Body of pancreas (tissue), 4 donors: ENCODE data around the gene MAP4K4.

Source experiments
- CTCF ChIP-seq, 7 experiments: fragments of 450-650 bp in 4 of 7; fragments of 200-600 bp in 3 of 7; sonication (generic) in 3 of 7; IDR thresholded peaks; one replicate each; pipeline ENCODE4 v1.5.1; 2016 to 2019; ENCODE audit warnings: antibody characterized with exemption in 7 of 7
- POLR2A ChIP-seq, 3 donors: fragments of 450-650 bp; IDR thresholded peaks; one replicate each; pipeline ENCODE4 v1.6.1; 2016; ENCODE audit warnings: antibody characterized with exemption in 3 of 3, mild to moderate bottlenecking in 2 of 3

- TF ChIP-seq CTCF (IDR thresholded peaks at IDR 0.05) (no peak), POLR2A (IDR thresholded peaks at IDR 0.05) (no peak)
These were observed 121.3 kb downstream of the MAP4K4 start for GRCh38 chr2:101818531-101819451.
